GM18951 (cell line): ENCODE measurements around the gene EFCAB9.
"Not testable (repeated sequence)": the region's sequence is repeated elsewhere in the genome, so short reads cannot be mapped to it uniquely, and the experiment has no call there.

ENCODE experiments used
- POLR2A ChIP-seq: IDR thresholded peaks from 4 replicates; pipeline ENCODE4 v1.6.1; 2011; ENCODE audit warnings: mild to moderate bottlenecking; ENCODE audit not compliant: insufficient read length, insufficient read depth; ENCODE audit errors: extremely low read depth
- in situ Hi-C: fragments of 300-500 bp; cut with MboI; formaldehyde crosslinking; loops from one replicate; pipeline ENCODE4 v1.12.0; 2022; ENCODE audit warnings: low sequenced_read_pairs, mixed read lengths, inconsistent platforms; ENCODE audit not compliant: unreplicated experiment

The EFCAB9 gene

GRCh38 chr5:172193872-172194271, at the start of gene EFCAB9:
TSS of gene EFCAB9 (plus strand) at chr5:172194172. CDS start at chr5:172194173, 1 bp downstream.
- TF ChIP-seq POLR2A, result no peak
- in situ Hi-C loops, result loop anchor here (10.0 kb wide), 1 partner anchor 91 kb away; the partner anchor contains the start of gene UBTD2

- TF ChIP-seq POLR2A, result no peak
- in situ Hi-C loops, result no loop called here
Measured at GRCh38 chr5:172144291-172144815, 49.6 kb upstream of the EFCAB9 start.

- no peak for TF ChIP-seq POLR2A
- in situ Hi-C loops, result no loop called here
Measured at GRCh38 chr5:172144931-172145869, 48.8 kb upstream of the EFCAB9 start.

- TF ChIP-seq POLR2A, result no peak
- in situ Hi-C loops, result no loop called here
Measured at GRCh38 chr5:172145870-172146747, 47.9 kb upstream of the EFCAB9 start.

GRCh38 chr5:172146748-172147092, 47.3 kb upstream of the EFCAB9 start:
- no peak for TF ChIP-seq POLR2A
- in situ Hi-C loops, result no loop called here

GRCh38 chr5:172147857-172148256, 46.1 kb upstream of the EFCAB9 start:
- in situ Hi-C loops, result no loop called here
- no peak for TF ChIP-seq POLR2A

GRCh38 chr5:172148381-172148780, 45.6 kb upstream of the EFCAB9 start:
- in situ Hi-C loops, result no loop called here
- no peak for TF ChIP-seq POLR2A

- in situ Hi-C loops, result no loop called here
- no peak for TF ChIP-seq POLR2A
Measured at GRCh38 chr5:172149073-172149472, 44.9 kb upstream of the EFCAB9 start.

GRCh38 chr5:172149481-172149880, 44.5 kb upstream of the EFCAB9 start:
- in situ Hi-C loops, result not testable (repeated sequence)

- no peak for TF ChIP-seq POLR2A
- in situ Hi-C loops, result no loop called here
Measured at GRCh38 chr5:172150514-172151425, 43.2 kb upstream of the EFCAB9 start.

GRCh38 chr5:172151661-172152210, 42.2 kb upstream of the EFCAB9 start:
- no peak for TF ChIP-seq POLR2A
- in situ Hi-C loops, result no loop called here

GRCh38 chr5:172153695-172154094, 40.3 kb upstream of the EFCAB9 start:
- no peak for TF ChIP-seq POLR2A
- in situ Hi-C loops, result no loop called here

GRCh38 chr5:172155101-172155500, 38.9 kb upstream of the EFCAB9 start:
- in situ Hi-C loops, result not testable (repeated sequence)
